ENCODE results near the gene METTL16. TPM values are rescaled to one million over a fixed set of nuclear protein-coding genes. Genes with fewer than 3 reads are reported as not detected.

The METTL16 gene
- polyA plus RNA-seq, 1 donor (not counting 4 experiments of a cell fraction or from before 2014, with no cell fraction given) = 16.6 TPM

GRCh38 chr17:2380226-2380922 lies 131.3 kb downstream of the METTL16 start:
- dilution Hi-C loops (cut with MboI; ENCODE audit: extremely low pct_ligation_motif_present, low sequenced_read_pairs) = no loop called here
- Histone ChIP-seq H3K36me3 (ENCODE audit: control insufficient read depth in 2 of 2, extremely low read depth in 1 of 2, insufficient read depth in 2 of 2, low read length in 2 of 2) (peaks cover 14 to 15% of the 10 kb centered on the region in 2 experiments), H3K27ac (ENCODE audit: control insufficient read depth, insufficient read depth, low read length) (no peak overlapping the region), H3K9me1 (ENCODE audit: control insufficient read depth, extremely low read depth, insufficient read depth, low read length) (no peaks in the 10 kb centered on the region), H3K9ac (ENCODE audit: control insufficient read depth, extremely low read depth, insufficient read depth, low read length) (no peak overlapping the region), H3K27me3 (ENCODE audit: control insufficient read depth, extremely low read depth, insufficient read depth, low read length) (no peaks in the 10 kb centered on the region), H2AFZ (ENCODE audit: control insufficient read depth, low read length) (no peak overlapping the region), H3K4me3 (ENCODE audit: control insufficient read depth in 2 of 3, extremely low read depth in 1 of 3, insufficient read depth in 2 of 3, low read depth in 1 of 3, low read length in 3 of 3) (no peak overlapping the region), H3K9me3 (ENCODE audit: control insufficient read depth, low read depth, low read length) (no peaks in the 10 kb centered on the region), H4K20me1 (ENCODE audit: control insufficient read depth, extremely low read depth, insufficient read depth, low read length) (no peaks in the 10 kb centered on the region), H3K4me2 (ENCODE audit: control insufficient read depth, extremely low read depth, insufficient read depth, low read depth, low read length) (no peak overlapping the region), H3K4me1 (ENCODE audit: control insufficient read depth, extremely low read depth, insufficient read depth, low read length) (peaks cover 2% of the 10 kb centered on the region), H3K79me2 (ENCODE audit: control insufficient read depth, insufficient read depth, low read length) (no peaks in the 10 kb centered on the region)
- no peak for TF ChIP-seq EZH2 (IDR thresholded peaks at IDR 0.05; ENCODE audit: low read length)
- no peak for TF ChIP-seq CTCF (optimal IDR thresholded peaks at IDR 0.05 in 1 of 3, IDR thresholded peaks at IDR 0.05 in 1 of 3, conservative IDR thresholded peaks at IDR 0.05 in 1 of 3; ENCODE audit: extremely low read depth in 1 of 3, insufficient read depth in 2 of 3, low read length in 3 of 3)
- FAIRE-seq (no peak), DNase-seq (ENCODE audit: low read depth, low spot score) (no peak)

GRCh38 chr17:2379489-2380225 lies 132.0 kb downstream of the METTL16 start:
- FAIRE-seq (no peak), DNase-seq (ENCODE audit: low read depth, low spot score) (no peak)
- Histone ChIP-seq H3K9ac (ENCODE audit: control insufficient read depth, extremely low read depth, insufficient read depth, low read length) (no peak overlapping the region), H4K20me1 (ENCODE audit: control insufficient read depth, extremely low read depth, insufficient read depth, low read length) (no peaks in the 10 kb centered on the region), H3K4me2 (ENCODE audit: control insufficient read depth, extremely low read depth, insufficient read depth, low read depth, low read length) (no peak overlapping the region), H3K27ac (ENCODE audit: control insufficient read depth, insufficient read depth, low read length) (no peak overlapping the region), H3K4me1 (ENCODE audit: control insufficient read depth, extremely low read depth, insufficient read depth, low read length) (peaks cover 2% of the 10 kb centered on the region), H3K4me3 (ENCODE audit: control insufficient read depth in 2 of 3, extremely low read depth in 1 of 3, insufficient read depth in 2 of 3, low read depth in 1 of 3, low read length in 3 of 3) (no peak overlapping the region), H3K9me1 (ENCODE audit: control insufficient read depth, extremely low read depth, insufficient read depth, low read length) (no peaks in the 10 kb centered on the region), H3K79me2 (ENCODE audit: control insufficient read depth, insufficient read depth, low read length) (no peaks in the 10 kb centered on the region), H3K9me3 (ENCODE audit: control insufficient read depth, low read depth, low read length) (no peaks in the 10 kb centered on the region), H3K36me3 (ENCODE audit: control insufficient read depth in 2 of 2, extremely low read depth in 1 of 2, insufficient read depth in 2 of 2, low read length in 2 of 2) (peaks cover 13 to 15% of the 10 kb centered on the region in 2 experiments), H2AFZ (ENCODE audit: control insufficient read depth, low read length) (no peak overlapping the region), H3K27me3 (ENCODE audit: control insufficient read depth, extremely low read depth, insufficient read depth, low read length) (no peaks in the 10 kb centered on the region)
- dilution Hi-C loops (cut with MboI; ENCODE audit: extremely low pct_ligation_motif_present, low sequenced_read_pairs) = no loop called here
- TF ChIP-seq CTCF (optimal IDR thresholded peaks at IDR 0.05 in 1 of 3, IDR thresholded peaks at IDR 0.05 in 1 of 3, conservative IDR thresholded peaks at IDR 0.05 in 1 of 3; ENCODE audit: extremely low read depth in 1 of 3, insufficient read depth in 2 of 3, low read length in 3 of 3) = no peak
- no peak for TF ChIP-seq EZH2 (IDR thresholded peaks at IDR 0.05; ENCODE audit: low read length)
